Skin epidermis (tissue), 12 donors: ENCODE data around the gene EHMT1.
"Not testable (repeated sequence)": the region's sequence is repeated elsewhere in the genome, so short reads cannot be mapped to it uniquely, and the experiment has no call there.

Experiments used
- H3K27ac ChIP-seq, 21 experiments: fragments of 200-600 bp; sonication (generic) in 11 of 21; one replicate each; pipeline ENCODE4 v1.5.0; 2020; ENCODE audit warnings: mild to moderate bottlenecking in 3 of 21, inconsistent platforms in 2 of 21, moderate library complexity in 2 of 21
- H3K4me3 ChIP-seq, 7 experiments: fragments of 200-600 bp; sonication (generic) in 2 of 7; one replicate each; pipeline ENCODE4 v1.5.0; 2020; ENCODE audit warnings: inconsistent platforms in 2 of 7, mild to moderate bottlenecking in 2 of 7, moderate library complexity in 1 of 7

The EHMT1 gene

GRCh38 chr9:137612741-137613142, 6.1 kb upstream of the EHMT1 start:
- H3K4me3 ChIP-seq, result peak overlapping the region in 1 of 7 experiments; percentile 3

GRCh38 chr9:137613259-137613658, 5.5 kb upstream of the EHMT1 start:
- Histone ChIP-seq H3K4me3 (no peak overlapping the region), H3K27ac (peak overlapping the region in 19 of 21 experiments; percentile 50 to 87 (median 79))

More at GRCh38 chr9:137612741-137613142, 6.1 kb upstream of the EHMT1 start:
- peak overlapping the region in 20 of 21 experiments; percentile 50 to 87 (median 78) for H3K27ac ChIP-seq

DNA sequence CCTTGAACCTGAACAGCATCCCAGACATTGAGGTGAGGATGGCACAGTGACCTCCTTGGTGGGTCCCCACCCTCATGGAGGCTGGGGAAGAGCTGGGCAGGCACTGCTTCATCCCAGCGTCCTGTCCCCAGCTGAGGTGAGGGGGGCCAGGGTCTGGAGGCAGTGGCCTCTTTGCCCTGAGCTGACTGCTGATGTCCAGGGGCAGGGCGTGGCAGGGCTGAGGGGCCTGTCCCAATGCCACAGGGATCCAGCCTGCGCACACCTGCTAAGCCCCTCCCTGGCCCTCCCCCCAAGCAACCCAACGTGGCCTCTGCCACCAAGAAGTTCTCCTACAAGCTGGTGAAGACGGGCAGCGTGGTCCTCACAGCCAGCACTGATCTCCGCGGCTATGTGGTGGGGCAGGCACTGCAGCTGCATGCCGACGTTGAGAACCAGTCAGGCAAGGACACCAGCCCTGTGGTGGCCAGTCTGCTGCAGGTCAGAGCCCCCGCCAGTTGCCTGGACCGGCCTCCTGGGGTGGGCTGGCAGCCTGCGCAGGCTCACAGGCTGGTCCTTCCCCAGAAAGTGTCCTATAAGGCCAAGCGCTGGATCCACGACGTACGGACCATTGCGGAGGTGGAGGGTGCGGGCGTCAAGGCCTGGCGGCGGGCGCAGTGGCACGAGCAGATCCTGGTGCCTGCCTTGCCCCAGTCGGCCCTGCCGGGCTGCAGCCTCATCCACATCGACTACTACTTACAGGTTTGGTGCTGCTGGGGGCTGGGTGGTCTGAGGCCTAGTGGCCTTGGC, 4.9 kb upstream of the EHMT1 start:
- Histone ChIP-seq H3K27ac (peak overlapping the region in 3 of 21 experiments; percentile 78 to 85 (median 82)), H3K4me3 (no peak overlapping the region)

DNA sequence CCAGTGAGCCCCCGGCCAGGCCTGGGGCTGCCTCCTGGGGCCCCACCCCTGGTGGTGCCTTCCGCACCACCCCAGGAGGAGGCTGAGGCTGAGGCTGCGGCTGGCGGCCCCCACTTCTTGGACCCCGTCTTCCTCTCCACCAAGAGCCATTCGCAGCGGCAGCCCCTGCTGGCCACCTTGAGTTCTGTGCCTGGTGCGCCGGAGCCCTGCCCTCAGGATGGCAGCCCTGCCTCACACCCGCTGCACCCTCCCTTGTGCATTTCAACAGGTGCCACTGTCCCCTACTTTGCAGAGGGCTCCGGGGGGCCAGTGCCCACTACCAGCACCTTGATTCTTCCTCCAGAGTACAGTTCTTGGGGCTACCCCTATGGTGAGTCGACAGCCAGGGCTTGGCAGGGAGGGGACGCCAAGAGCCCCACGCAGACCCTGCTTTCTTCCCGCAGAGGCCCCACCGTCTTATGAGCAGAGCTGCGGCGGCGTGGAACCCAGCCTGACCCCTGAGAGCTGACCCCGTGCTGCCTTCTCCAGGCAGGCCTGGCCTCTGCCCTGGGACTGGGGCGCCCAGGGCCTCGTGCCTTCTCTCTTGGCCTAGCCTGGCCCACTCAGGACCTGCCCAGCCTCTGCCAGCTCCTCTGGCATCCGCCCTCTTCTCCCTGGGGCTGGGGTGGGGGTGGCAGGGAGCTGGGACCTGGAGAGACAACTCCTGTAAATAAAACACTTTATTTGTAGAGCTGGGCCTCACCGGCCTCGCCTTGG, 4.0 kb upstream of the EHMT1 start:
- no peak overlapping the region for H3K4me3 ChIP-seq
- peak overlapping the region in 8 of 21 experiments; percentile 3 to 78 (median 37) for H3K27ac ChIP-seq

- peak overlapping the region in 8 of 21 experiments; percentile 3 to 64 (median 37) for H3K27ac ChIP-seq
- no peak overlapping the region for H3K4me3 ChIP-seq
Observed at GRCh38 chr9:137615387-137615871, 3.4 kb upstream of the EHMT1 start.

GRCh38 chr9:137619240-137620047, 639 bp downstream of the EHMT1 start:
- Histone ChIP-seq H3K4me3 (peak overlapping the region; percentile 48 to 78 (median 71)), H3K27ac (peak overlapping the region in 20 of 21 experiments; percentile 47 to 92 (median 84))

- H3K27ac ChIP-seq, result peak overlapping the region in 17 of 21 experiments; percentile 47 to 92 (median 86)
Observed at GRCh38 chr9:137620048-137620405, 1.2 kb downstream of the EHMT1 start.

DNA sequence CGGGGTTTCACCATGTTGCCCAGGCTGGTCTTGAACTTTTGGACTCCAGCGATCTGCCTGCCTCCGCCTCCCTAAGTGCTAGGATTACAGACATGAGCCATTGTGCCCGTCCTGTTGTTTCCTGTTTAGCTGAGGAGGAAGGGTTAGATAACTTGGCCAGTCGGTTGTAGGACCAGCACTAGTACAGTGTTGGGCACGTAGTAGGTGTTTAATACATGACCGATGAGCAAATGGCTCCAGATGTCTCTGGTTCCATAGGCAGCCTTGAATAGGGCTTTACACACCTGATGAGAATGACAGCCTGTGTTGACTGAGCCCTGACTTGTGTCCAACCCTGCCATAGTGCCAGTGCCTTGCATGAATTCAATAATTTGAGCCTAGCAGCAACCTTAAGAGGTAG, 1.8 kb downstream of the EHMT1 start:
- Histone ChIP-seq H3K4me3 (no peak overlapping the region), H3K27ac (peak overlapping the region in 5 of 21 experiments; percentile 11 to 92 (median 82))

More at GRCh38 chr9:137620048-137620405, 1.2 kb downstream of the EHMT1 start:
- H3K4me3 ChIP-seq, result peak overlapping the region in 6 of 7 experiments; percentile 48 to 77 (median 67)

DNA sequence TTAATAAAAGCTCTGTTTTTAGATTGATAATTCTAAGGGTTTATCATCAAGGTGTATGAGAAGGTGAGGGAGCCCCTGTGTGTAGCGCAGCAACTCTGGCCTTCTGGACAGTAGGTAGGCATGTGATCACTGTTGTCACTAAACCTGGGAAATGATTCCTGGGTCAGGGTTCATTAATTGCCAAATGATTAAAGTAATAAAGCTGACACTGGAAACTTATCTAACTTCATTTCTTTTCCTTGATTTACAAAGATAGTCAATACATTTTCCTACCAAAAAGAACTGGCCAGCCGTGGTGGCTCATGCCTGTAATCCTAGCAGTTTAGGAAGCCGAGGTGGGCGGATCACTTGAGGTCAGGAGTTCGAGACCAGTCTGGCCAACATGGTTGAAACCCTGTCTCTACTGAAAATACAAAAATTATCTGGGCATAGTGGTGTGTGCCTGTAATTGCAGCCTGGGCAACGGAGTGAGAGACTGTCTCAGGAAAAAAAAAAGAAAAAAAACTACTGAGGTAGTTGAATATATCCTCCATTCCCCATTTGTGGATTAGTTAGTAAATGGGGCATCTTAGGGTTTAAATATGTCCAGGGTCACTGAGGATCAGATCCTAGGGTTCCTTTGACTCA, 2.4 kb downstream of the EHMT1 start:
- Histone ChIP-seq H3K4me3 (no peak overlapping the region), H3K27ac (peak overlapping the region in 1 of 21 experiments; percentile 92)

DNA sequence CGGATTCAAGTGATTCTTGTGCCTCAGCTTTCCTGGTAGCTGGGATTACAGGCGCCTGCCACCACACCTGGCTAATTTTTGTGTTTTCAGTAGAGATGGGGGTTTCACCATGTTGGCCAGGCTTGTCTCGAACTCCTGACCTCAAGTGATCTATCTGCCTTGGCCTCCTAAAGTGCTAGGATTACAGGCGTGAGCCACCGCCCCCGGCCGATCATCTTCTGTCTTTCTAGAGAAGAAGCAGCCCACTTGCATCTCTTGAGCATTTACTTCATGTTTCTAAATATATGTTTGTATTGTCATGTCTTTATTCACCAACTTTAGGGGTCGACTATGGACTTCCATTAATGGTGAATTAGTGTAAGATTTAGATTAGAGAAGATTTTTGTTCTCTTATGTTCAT, 3.4 kb downstream of the EHMT1 start:
- peak overlapping the region in 1 of 21 experiments; percentile 5 for H3K27ac ChIP-seq
- H3K4me3 ChIP-seq, result not testable (repeated sequence)

DNA sequence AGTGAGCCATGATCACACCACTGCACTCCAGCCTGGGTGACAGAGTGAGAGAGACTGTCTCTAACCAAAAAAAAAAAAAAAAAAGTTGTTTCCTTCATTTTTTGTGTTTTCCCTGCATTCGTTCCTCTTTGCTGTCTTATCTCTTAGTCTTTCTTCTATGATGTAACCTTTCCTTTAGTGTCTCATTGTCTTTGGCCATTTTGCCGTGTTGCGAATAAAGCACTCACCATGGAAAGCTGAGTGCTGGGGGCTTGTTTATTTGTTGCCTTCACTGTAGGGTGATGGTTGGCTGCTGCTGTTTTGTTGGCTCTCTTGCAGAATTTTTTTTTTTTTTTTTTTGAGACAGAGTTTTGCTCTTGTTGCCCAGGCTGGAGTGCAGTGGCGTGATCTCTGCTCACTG, 7.7 kb downstream of the EHMT1 start:
- Histone ChIP-seq H3K27ac (no peak overlapping the region), H3K4me3 (no peak overlapping the region)

DNA sequence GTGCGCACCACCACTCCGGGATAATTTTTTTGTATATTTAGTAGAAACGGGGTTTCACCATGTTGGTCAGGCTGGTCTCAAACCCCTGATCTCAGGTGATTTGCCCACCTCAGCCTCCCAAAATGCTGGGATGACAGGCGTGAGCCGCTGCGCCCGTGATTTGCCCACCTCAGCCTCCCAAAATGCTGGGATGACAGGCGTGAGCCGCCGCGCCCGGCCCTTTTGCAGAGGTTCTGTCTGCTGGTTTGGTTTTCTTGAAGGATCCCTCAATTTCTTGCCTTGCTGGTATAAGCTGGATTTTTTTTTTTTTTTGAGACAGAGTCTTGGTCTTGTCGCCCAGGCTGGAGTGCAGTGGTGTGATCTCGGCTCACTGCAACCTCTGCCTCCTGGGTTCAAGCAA, 8.6 kb downstream of the EHMT1 start:
- not testable (repeated sequence) for H3K4me3 ChIP-seq, H3K27ac ChIP-seq

- Histone ChIP-seq H3K27ac (peak overlapping the region in 2 of 21 experiments; percentile 34 to 39), H3K4me3 (no peak overlapping the region)
Observed at GRCh38 chr9:137630126-137630525, 11.3 kb downstream of the EHMT1 start.

DNA sequence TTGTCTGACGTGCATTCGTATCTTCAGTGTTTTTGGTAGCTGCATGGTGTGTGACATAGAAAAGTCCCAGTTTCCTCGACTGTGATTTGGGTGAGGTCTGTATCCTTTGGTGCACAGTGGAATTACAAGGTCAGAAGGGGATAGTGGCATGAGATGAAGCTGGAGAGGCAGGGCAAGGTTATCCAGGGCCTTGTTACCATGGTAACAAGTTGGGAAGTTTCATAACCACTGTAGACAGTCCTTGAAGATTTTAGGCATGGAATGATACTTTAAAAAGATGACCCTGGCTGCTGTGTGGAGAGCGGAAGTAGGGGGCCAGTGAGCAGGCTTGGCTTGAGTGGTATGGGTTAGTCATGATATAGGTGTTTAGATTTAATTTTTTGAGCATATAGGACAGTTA, 11.9 kb downstream of the EHMT1 start:
- H3K27ac ChIP-seq, result peak overlapping the region in 3 of 21 experiments; percentile 29 to 39 (median 34)

GRCh38 chr9:137631345-137632229, 12.8 kb downstream of the EHMT1 start:
- H3K4me3 ChIP-seq, result no peak overlapping the region
- no peak overlapping the region for H3K27ac ChIP-seq

More for the DNA sequence above, 11.9 kb downstream of the EHMT1 start:
- H3K4me3 ChIP-seq, result no peak overlapping the region

- H3K27ac ChIP-seq, result peak overlapping the region in 6 of 21 experiments; percentile 4 to 57 (median 31)
- no peak overlapping the region for H3K4me3 ChIP-seq
Observed at GRCh38 chr9:137632230-137633161, 13.7 kb downstream of the EHMT1 start.

GRCh38 chr9:137634016-137634415, 15.2 kb downstream of the EHMT1 start:
- Histone ChIP-seq H3K27ac (no peak overlapping the region), H3K4me3 (no peak overlapping the region)
